ENCODE measurements around the gene PFKFB3. TPM values are rescaled to one million over a fixed set of nuclear protein-coding genes. Genes with fewer than 3 reads are reported as not detected.

The PFKFB3 gene
- total RNA-seq, 1 donor from 2014 or later: 43.2 TPM

- intact Hi-C loops (cut with DNase I): no loop called here
- Histone ChIP-seq H3K4me3 (no peak overlapping the region), H3K27me3 (no peaks in the 10 kb centered on the region), H3K27ac (no peak overlapping the region), H3K9me3 (no peaks in the 10 kb centered on the region), H3K4me1 (no peaks in the 10 kb centered on the region), H3K36me3 (no peaks in the 10 kb centered on the region)
- TF ChIP-seq CTCF (IDR thresholded peaks at IDR 0.05) (no peak), POLR2A (IDR thresholded peaks at IDR 0.05) (no peak), POLR2AphosphoS5 (IDR thresholded peaks at IDR 0.05; ENCODE audit: insufficient read depth in 1 of 2, low read depth in 1 of 2) (no peak)
- no peak for DNase-seq (ENCODE audit: extremely low spot score in 2 of 2)
Observed at GRCh38 chr10:6249698-6250097, 47.0 kb downstream of the PFKFB3 start.

DNA sequence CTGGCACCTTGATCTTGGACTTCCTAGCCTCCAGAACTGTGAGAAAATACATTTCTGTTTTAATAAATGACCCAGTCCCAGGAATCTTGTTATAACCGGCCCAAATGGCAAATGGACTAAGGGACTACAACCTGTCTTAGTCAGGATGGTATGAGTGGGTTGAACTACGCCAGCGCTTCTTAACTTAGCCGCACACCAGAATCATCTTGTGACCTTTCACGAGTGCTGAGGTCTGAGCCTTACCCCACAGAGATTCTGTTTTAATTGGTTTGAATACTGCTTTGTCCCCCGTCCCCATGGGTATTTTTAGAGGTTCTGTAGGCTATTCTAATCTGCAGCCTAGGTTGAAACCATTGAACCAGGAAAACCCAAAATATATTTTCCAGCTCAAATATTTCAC lies 48.0 kb downstream of the PFKFB3 start:
- H3K4me3 ChIP-seq: no peak overlapping the region
- H3K27ac ChIP-seq: no peak overlapping the region
- no peaks in the 10 kb centered on the region for H3K27me3 ChIP-seq
- TF ChIP-seq POLR2AphosphoS5 (IDR thresholded peaks at IDR 0.05; ENCODE audit: insufficient read depth in 1 of 2, low read depth in 1 of 2): no peak
- TF ChIP-seq POLR2A (IDR thresholded peaks at IDR 0.05): no peak
- no peak for TF ChIP-seq CTCF (IDR thresholded peaks at IDR 0.05)
- no peaks in the 10 kb centered on the region for H3K4me1 ChIP-seq
- no peak for DNase-seq (ENCODE audit: extremely low spot score in 2 of 2)
- H3K36me3 ChIP-seq: no peaks in the 10 kb centered on the region
- intact Hi-C loops (cut with DNase I): no loop called here
- H3K9me3 ChIP-seq: no peaks in the 10 kb centered on the region

GRCh38 chr10:6254201-6254600 lies 51.5 kb downstream of the PFKFB3 start:
- no peak for TF ChIP-seq POLR2AphosphoS5 (IDR thresholded peaks at IDR 0.05; ENCODE audit: insufficient read depth in 1 of 2, low read depth in 1 of 2)
- TF ChIP-seq CTCF (IDR thresholded peaks at IDR 0.05): no peak
- no peak for TF ChIP-seq POLR2A (IDR thresholded peaks at IDR 0.05)
- Histone ChIP-seq H3K4me1 (no peaks in the 10 kb centered on the region), H3K27me3 (no peaks in the 10 kb centered on the region), H3K9me3 (no peaks in the 10 kb centered on the region), H3K27ac (no peak overlapping the region), H3K4me3 (no peak overlapping the region), H3K36me3 (no peaks in the 10 kb centered on the region)
- intact Hi-C loops (cut with DNase I): no loop called here
- DNase-seq (ENCODE audit: extremely low spot score in 2 of 2): no peak

DNA sequence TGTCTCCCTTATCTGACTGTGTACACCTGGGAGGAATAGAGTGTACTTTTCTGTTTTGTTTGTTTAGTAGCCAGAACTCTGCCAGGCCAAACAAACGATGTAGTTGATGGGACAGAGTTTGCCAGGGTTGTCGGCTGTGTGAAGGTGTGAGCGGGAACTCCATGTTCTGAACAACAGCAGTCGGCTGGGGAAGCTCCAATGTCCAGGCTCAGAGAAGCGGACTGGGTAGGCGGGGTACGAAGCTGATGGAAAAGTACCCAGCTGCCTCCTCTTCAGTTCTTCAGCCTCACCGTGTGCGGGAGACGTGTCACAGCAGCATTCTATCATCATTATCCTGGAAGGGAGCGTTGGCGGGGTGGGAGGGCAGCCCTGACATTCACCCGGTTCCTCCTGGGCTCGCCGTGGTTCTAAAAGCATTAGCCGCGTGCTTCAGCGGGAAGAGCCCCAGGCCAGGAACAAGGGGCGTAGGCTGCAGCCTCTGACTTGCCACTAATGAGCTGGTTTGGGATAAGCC lies 52.9 kb downstream of the PFKFB3 start:
- H3K36me3 ChIP-seq: no peaks in the 10 kb centered on the region
- H3K4me3 ChIP-seq: no peak overlapping the region
- TF ChIP-seq CTCF (IDR thresholded peaks at IDR 0.05) (no peak), POLR2A (IDR thresholded peaks at IDR 0.05) (no peak), POLR2AphosphoS5 (IDR thresholded peaks at IDR 0.05; ENCODE audit: insufficient read depth in 1 of 2, low read depth in 1 of 2) (no peak)
- DNase-seq (ENCODE audit: extremely low spot score in 2 of 2): no peak
- no peaks in the 10 kb centered on the region for H3K9me3 ChIP-seq
- intact Hi-C loops (cut with DNase I): no loop called here
- no peaks in the 10 kb centered on the region for H3K4me1 ChIP-seq
- no peaks in the 10 kb centered on the region for H3K27me3 ChIP-seq
- H3K27ac ChIP-seq: no peak overlapping the region

DNA sequence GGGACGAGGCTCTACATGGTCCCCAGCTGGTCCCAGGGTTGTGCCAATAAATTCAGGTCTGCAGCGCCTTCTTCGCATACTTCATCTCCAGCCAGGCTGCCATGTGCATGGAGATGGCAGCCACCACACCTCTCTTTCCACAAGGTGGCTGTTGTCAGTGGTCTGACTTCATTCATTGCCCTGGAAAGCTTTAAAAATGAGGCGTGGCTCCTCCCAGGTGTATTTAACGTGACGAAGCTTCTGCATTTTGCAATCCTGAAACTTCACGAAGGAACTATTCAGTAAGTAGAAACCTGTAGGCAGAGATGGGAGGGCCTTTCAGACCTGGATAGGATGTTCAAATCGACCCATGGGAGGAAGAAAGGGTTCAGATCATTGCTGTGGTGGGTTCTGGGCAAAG lies 53.7 kb downstream of the PFKFB3 start:
- H3K27me3 ChIP-seq: no peaks in the 10 kb centered on the region

More for the DNA sequence above, 53.7 kb downstream of the PFKFB3 start:
- Histone ChIP-seq H3K4me3 (no peak overlapping the region), H3K36me3 (no peaks in the 10 kb centered on the region), H3K4me1 (no peaks in the 10 kb centered on the region), H3K9me3 (no peaks in the 10 kb centered on the region), H3K27ac (no peak overlapping the region)
- TF ChIP-seq CTCF (IDR thresholded peaks at IDR 0.05) (no peak), POLR2A (IDR thresholded peaks at IDR 0.05) (no peak), POLR2AphosphoS5 (IDR thresholded peaks at IDR 0.05; ENCODE audit: insufficient read depth in 1 of 2, low read depth in 1 of 2) (no peak)
- intact Hi-C loops (cut with DNase I): no loop called here
- DNase-seq (ENCODE audit: extremely low spot score in 2 of 2): no peak

Data from vagina (tissue), 2 donors.